Esophagus (tissue), 2 donors: Measurements from ENCODE around the gene GRK4. TPM values are rescaled to one million over a fixed set of nuclear protein-coding genes. Genes with fewer than 3 reads are reported as not detected.
"Not testable (repeated sequence)": the region's sequence is repeated elsewhere in the genome, so short reads cannot be mapped to it uniquely, and the experiment has no call there.

Experiments used
- H3K27ac ChIP-seq, 2 donors: one replicate each; pipeline ENCODE4 v1.5.1; 2013; ENCODE audit warnings: low read depth in 2 of 2, mild to moderate bottlenecking in 2 of 2, inconsistent platforms in 1 of 2, low read length in 1 of 2, moderate library complexity in 1 of 2
- H3K27me3 ChIP-seq, 2 donors: one replicate each; pipeline ENCODE4 v1.6.1; 2013; ENCODE audit warnings: low read length in 2 of 2, control low read depth in 1 of 2, mild to moderate bottlenecking in 1 of 2; ENCODE audit not compliant: insufficient read depth in 2 of 2, control insufficient read depth in 1 of 2
- H3K36me3 ChIP-seq, 2 donors: one replicate each; pipeline ENCODE4 v1.6.1; 2013; ENCODE audit warnings: low read length in 1 of 2; ENCODE audit not compliant: control insufficient read depth in 2 of 2, insufficient read depth in 2 of 2
- H3K4me1 ChIP-seq, 2 donors: one replicate each; pipeline ENCODE4 v1.6.1; 2013; ENCODE audit warnings: low read length in 1 of 2; ENCODE audit not compliant: control insufficient read depth in 2 of 2, insufficient read depth in 2 of 2
- H3K4me3 ChIP-seq, 2 donors: one replicate each; pipeline ENCODE4 v1.5.1; 2013; ENCODE audit warnings: low read length in 2 of 2, mild to moderate bottlenecking in 2 of 2, low read depth in 1 of 2, moderate library complexity in 1 of 2
- H3K9me3 ChIP-seq, 2 donors: one replicate each; pipeline ENCODE4 v1.6.1; 2013; ENCODE audit warnings: mild to moderate bottlenecking in 2 of 2, low read depth in 1 of 2, low read length in 1 of 2, moderate library complexity in 1 of 2; ENCODE audit not compliant: control insufficient read depth in 2 of 2, insufficient read depth in 1 of 2
- WGBS, 2 donors: extraction: QIAGEN DNeasy Blood & Tissue Kit; methylation state at CpG; one replicate each; pipeline ENCODE4 v1.1.7; 2013; 5-methylcytosine and 5-hydroxymethylcytosine counted together
- polyA plus RNA-seq, 2 donors: library from polyadenylated mRNA; stranded (reverse); fragments of 200-250 nt; gene quantifications; one replicate each; pipeline ENCODE4 v1.2.3, GENCODE V29; 2013
- donor health status: healthy with polysubstance abuse.
- donor health status: Bipolar disorder and iron deficiency.

The GRK4 gene
- polyA plus RNA-seq, 2 donors, result 1.2 to 1.7 TPM

- peak overlapping the region; percentile 72 to 85 for H3K4me3 ChIP-seq
- peaks cover 14 to 37% of the 10 kb centered on the region in 2 donors for H3K36me3 ChIP-seq
- H3K27me3 ChIP-seq, result no peaks in the 10 kb centered on the region
- 66 to 70% methylated on average over 20 of the region's 20 CpGs for WGBS, 2 donors
- H3K9me3 ChIP-seq, result no peaks in the 10 kb centered on the region
- H3K4me1 ChIP-seq, result peaks cover 0 to 24% of the 10 kb centered on the region in 2 donors
- H3K27ac ChIP-seq, result peak overlapping the region; percentile 92 to 96
These were observed 27.3 kb upstream of the GRK4 start for GRCh38 chr4:2935762-2936743.

- 39 to 56% methylated on average over 6 of the region's 6 CpGs for WGBS, 2 donors
- peak overlapping the region; percentile 65 to 76 for H3K27ac ChIP-seq
- H3K9me3 ChIP-seq, result no peaks in the 10 kb centered on the region
- peaks cover 0 to 24% of the 10 kb centered on the region in 2 donors for H3K4me1 ChIP-seq
- H3K36me3 ChIP-seq, result peaks cover 15 to 37% of the 10 kb centered on the region in 2 donors
- H3K27me3 ChIP-seq, result no peaks in the 10 kb centered on the region
- H3K4me3 ChIP-seq, result no peak overlapping the region
These were observed 26.6 kb upstream of the GRK4 start for GRCh38 chr4:2936773-2937145.

GRCh38 chr4:2937146-2937857 is 26.1 kb upstream of the GRK4 start:
- WGBS, 2 donors, result 43% methylated on average over 23 of the region's 23 CpGs
- Histone ChIP-seq H3K27ac (peak overlapping the region; percentile 65 to 76), H3K27me3 (no peaks in the 10 kb centered on the region), H3K36me3 (peaks cover 15 to 39% of the 10 kb centered on the region in 2 donors), H3K4me3 (peak overlapping the region in 1 of 2 donors; percentile 13), H3K4me1 (peaks cover 0 to 24% of the 10 kb centered on the region in 2 donors), H3K9me3 (no peaks in the 10 kb centered on the region)

GRCh38 chr4:2937986-2938385 is 25.4 kb upstream of the GRK4 start:
- H3K27ac ChIP-seq, result peak overlapping the region in 1 of 2 donors; percentile 76
- H3K27me3 ChIP-seq, result no peaks in the 10 kb centered on the region
- peaks cover 0 to 26% of the 10 kb centered on the region in 2 donors for H3K4me1 ChIP-seq
- H3K9me3 ChIP-seq, result no peaks in the 10 kb centered on the region
- H3K36me3 ChIP-seq, result peaks cover 15 to 45% of the 10 kb centered on the region in 2 donors
- 70 to 75% methylated on average over 12 of the region's 12 CpGs for WGBS, 2 donors
- H3K4me3 ChIP-seq, result no peak overlapping the region

- H3K27ac ChIP-seq, H3K4me3 ChIP-seq, H3K9me3 ChIP-seq, H3K27me3 ChIP-seq: not testable (repeated sequence)
- H3K36me3 ChIP-seq, result peaks cover 15 to 47% of the 10 kb centered on the region in 2 donors
- whole genome bisulfite sequencing, 2 donors, result 92 to 95% methylated on average over 9 to 10 of the region's 10 CpGs
- H3K4me1 ChIP-seq, result peaks cover 0 to 26% of the 10 kb centered on the region in 2 donors
These were observed 25.0 kb upstream of the GRK4 start for GRCh38 chr4:2938411-2938810.

GRCh38 chr4:2938906-2939305 is 24.5 kb upstream of the GRK4 start:
- no peak overlapping the region for H3K4me3 ChIP-seq
- 89 to 90% methylated on average over 14 of the region's 14 CpGs for whole genome bisulfite sequencing, 2 donors
- no peaks in the 10 kb centered on the region for H3K9me3 ChIP-seq
- peaks cover 0 to 26% of the 10 kb centered on the region in 2 donors for H3K4me1 ChIP-seq
- no peaks in the 10 kb centered on the region for H3K27me3 ChIP-seq
- H3K27ac ChIP-seq, result no peak overlapping the region
- H3K36me3 ChIP-seq, result peaks cover 15 to 50% of the 10 kb centered on the region in 2 donors

- H3K9me3 ChIP-seq, result no peaks in the 10 kb centered on the region
- no peaks in the 10 kb centered on the region for H3K27me3 ChIP-seq
- WGBS, 2 donors, result 76 to 80% methylated on average over 30 of the region's 30 CpGs
- H3K4me1 ChIP-seq, result peaks cover 0 to 26% of the 10 kb centered on the region in 2 donors
- H3K4me3 ChIP-seq, result no peak overlapping the region
- H3K27ac ChIP-seq, result no peak overlapping the region
- H3K36me3 ChIP-seq, result peaks cover 15 to 52% of the 10 kb centered on the region in 2 donors
These were observed 23.8 kb upstream of the GRK4 start for GRCh38 chr4:2939383-2940243.

- H3K27ac ChIP-seq, result no peak overlapping the region
- H3K36me3 ChIP-seq, result peaks cover 21 to 56% of the 10 kb centered on the region in 2 donors
- H3K4me1 ChIP-seq, result peaks cover 0 to 23% of the 10 kb centered on the region in 2 donors
- no peaks in the 10 kb centered on the region for H3K9me3 ChIP-seq
- 90 to 91% methylated on average over 29 of the region's 29 CpGs for WGBS, 2 donors
- no peak overlapping the region for H3K4me3 ChIP-seq
- H3K27me3 ChIP-seq, result no peaks in the 10 kb centered on the region
These were observed 22.9 kb upstream of the GRK4 start for GRCh38 chr4:2940267-2941137.
